Measurements from ENCODE around the gene CYBC1. TPM values are rescaled to one million over a fixed set of nuclear protein-coding genes. Genes with fewer than 3 reads are reported as not detected.

CYBC1 gene
- total and polyA plus RNA-seq, 9 of the 15 experiments (the other 6 are each of a cell fraction or from before 2014, with no cell fraction given): 1.3 to 71.8 (median 49.9) TPM

DNA sequence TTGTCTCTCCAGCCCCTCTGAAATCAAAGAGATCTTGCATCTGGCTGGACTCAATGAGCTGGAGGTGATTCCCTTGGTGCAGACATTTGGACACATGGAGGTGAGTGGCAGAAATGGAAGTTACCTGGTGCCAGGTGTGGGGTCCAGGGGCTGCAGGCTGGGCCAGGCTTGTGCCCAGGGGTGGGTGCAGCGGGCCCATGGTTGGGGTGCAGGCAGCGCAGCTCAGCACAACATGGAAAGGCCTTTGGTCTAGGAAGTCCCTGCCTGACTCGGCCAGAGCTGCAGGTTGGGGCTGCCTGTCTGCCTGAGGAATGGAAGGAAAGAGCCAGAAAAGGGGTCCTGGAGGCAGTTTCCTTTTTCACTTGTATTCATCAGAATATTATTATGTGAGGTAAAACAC is 22.0 kb downstream of the CYBC1 start:
- H3K36me3 ChIP-seq (ENCODE audit: control insufficient read depth, insufficient read depth, low read length): no peaks in the 10 kb centered on the region

DNA sequence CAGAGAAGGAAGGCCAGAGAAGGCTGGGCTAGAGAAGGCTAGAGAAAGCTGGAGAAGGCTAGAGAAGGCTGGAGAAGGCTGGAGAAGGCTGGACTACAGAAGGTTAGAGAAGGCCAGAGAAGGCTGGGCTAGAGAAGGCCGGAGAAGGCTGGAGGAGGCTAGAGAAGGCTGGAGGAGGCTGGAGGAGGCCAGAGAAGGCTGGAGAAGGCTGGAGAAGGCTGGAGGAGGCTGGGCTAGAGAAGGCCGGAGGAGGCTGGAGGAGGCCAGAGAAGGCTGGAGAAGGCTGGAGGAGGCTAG is 25.7 kb downstream of the CYBC1 start:
- 100% methylated on average over 2 of the region's 2 CpGs for WGBS (ENCODE audit: insufficient coverage, low coverage, missing lambda C conversion rate)
- no peak for FAIRE-seq
- POLR2A ChIA-PET: interaction anchor here (1.0 kb wide), 1 partner anchor 11 kb away, joined by 3 read pairs; no protein-coding TSS in a partner anchor
- Histone ChIP-seq H2AFZ (ENCODE audit: low read depth, low read length) (no peak overlapping the region), H3K36me3 (ENCODE audit: control insufficient read depth, insufficient read depth, low read length) (peaks cover 5% of the 10 kb centered on the region; the same call in 1 of the 3 replicates), H3K27ac (ENCODE audit: extremely low read depth, low read depth, low read length) (no peak overlapping the region), H3K27me3 (ENCODE audit: control insufficient read depth in 2 of 2, insufficient read depth in 2 of 2, low read length in 2 of 2) (no peaks in the 10 kb centered on the region), H3K4me2 (ENCODE audit: insufficient read depth, low read length) (no peak overlapping the region), H3K79me2 (ENCODE audit: control insufficient read depth, insufficient read depth, low read length) (no peaks in the 10 kb centered on the region), H3K9ac (ENCODE audit: insufficient read depth in 1 of 2, low read depth in 2 of 2, low read length in 2 of 2) (no peak overlapping the region), H3K4me3 (no peak overlapping the region), H3K9me1 (ENCODE audit: control insufficient read depth, insufficient read depth, low read length) (no peaks in the 10 kb centered on the region), H3K9me3 (replicated peaks; ENCODE audit: control insufficient read depth, insufficient read depth, low read depth, low read length) (no peaks in the 10 kb centered on the region), H4K20me1 (replicated peaks; ENCODE audit: control insufficient read depth, insufficient read depth, low read length) (no peaks in the 10 kb centered on the region), H3K4me1 (replicated peaks in 1 of 2; ENCODE audit: control insufficient read depth in 2 of 2, insufficient read depth in 2 of 2, low read length in 2 of 2) (peaks cover 2 to 19% of the 10 kb centered on the region in 2 experiments; a peak in 4 of 5 replicates)
- BruUV-seq (replicated peaks): no TSS peak
- intact Hi-C loops (cut with micrococcal nuclease): no loop called here
- in situ Hi-C loops (cut with MboI): no loop called here
- TF ChIP-seq ZNF668 (CRISPR knock-in tag; IDR thresholded peaks at IDR 0.05): no peak
- TF ChIP-seq ZSCAN29 (IDR thresholded peaks at IDR 0.05): no peak
- no peak for DNase-seq (ENCODE audit: extremely low read depth in 1 of 4, low spot score in 3 of 4)
- CTCF ChIA-PET (ENCODE audit: low intra/inter-chr PET ratio): no interaction called here
- ATAC-seq: no peak

More for the DNA sequence above, 22.0 kb downstream of the CYBC1 start:
- no peak overlapping the region for H3K4me3 ChIP-seq
- DNase-seq (ENCODE audit: extremely low read depth in 1 of 4, low spot score in 3 of 4) (no peak), FAIRE-seq (no peak), ATAC-seq (no peak)
- in situ Hi-C loops (cut with MboI): no loop called here
- ChIA-PET POLR2A (interaction anchor here (0.6 kb wide), 1 partner anchor 17 kb away, joined by 4 read pairs; no protein-coding TSS in a partner anchor), CTCF (ENCODE audit: low intra/inter-chr PET ratio) (interaction anchor here (0.6 kb wide), 1 partner anchor 31 kb away, joined by 3 read pairs; no protein-coding TSS in a partner anchor)
- no peaks in the 10 kb centered on the region for H3K9me1 ChIP-seq (ENCODE audit: control insufficient read depth, insufficient read depth, low read length)
- H3K27me3 ChIP-seq (ENCODE audit: control insufficient read depth in 2 of 2, insufficient read depth in 2 of 2, low read length in 2 of 2): no peaks in the 10 kb centered on the region
- H3K9ac ChIP-seq (ENCODE audit: insufficient read depth in 1 of 2, low read depth in 2 of 2, low read length in 2 of 2): 0 out of 4 replicates have a peak overlapping the region, but pooled peaks of 1 of the 2 experiments have one; percentile 7
- WGBS (ENCODE audit: insufficient coverage, low coverage, missing lambda C conversion rate): 73% methylated on average over 3 of the region's 3 CpGs
- H3K79me2 ChIP-seq (ENCODE audit: control insufficient read depth, insufficient read depth, low read length): no peaks in the 10 kb centered on the region
- no peaks in the 10 kb centered on the region for H3K9me3 ChIP-seq (replicated peaks; ENCODE audit: control insufficient read depth, insufficient read depth, low read depth, low read length)
- H2AFZ ChIP-seq (ENCODE audit: low read depth, low read length): no peak overlapping the region
- no peak overlapping the region for H3K4me2 ChIP-seq (ENCODE audit: insufficient read depth, low read length)
- intact Hi-C loops (cut with micrococcal nuclease): no loop called here
- no peak overlapping the region for H3K27ac ChIP-seq (ENCODE audit: extremely low read depth, low read depth, low read length)
- no TSS peak for BruUV-seq (replicated peaks)
- H3K4me1 ChIP-seq (replicated peaks in 1 of 2; ENCODE audit: control insufficient read depth in 2 of 2, insufficient read depth in 2 of 2, low read length in 2 of 2): peaks cover 0 to 28% of the 10 kb centered on the region in 2 experiments; a peak in 2 of 5 replicates
- peak; percentile 22; the same call in 1 of the 2 replicates for TF ChIP-seq BHLHE40 (IDR thresholded peaks at IDR 0.05; ENCODE audit: low read length)
- TF ChIP-seq ZFX (CRISPR knock-in tag; IDR thresholded peaks at IDR 0.05): no peak
- TF ChIP-seq POLR2G (IDR thresholded peaks at IDR 0.05; ENCODE audit: low read depth, low read length): peak; percentile 45; the same call in 1 of the 2 replicates
- no peaks in the 10 kb centered on the region for H4K20me1 ChIP-seq (replicated peaks; ENCODE audit: control insufficient read depth, insufficient read depth, low read length)

All from K562 (cell line).